HEK293 (cell line): Measurements from ENCODE around the gene YOD1.

Experiments used
- CTCF ChIA-PET: fragments of 350-600 bp; formaldehyde crosslinking; extraction: SDS; loops from one replicate; lab custom pipeline; 2021; ENCODE audit warnings: antibody characterized with exemption; lab: Yijun Ruan, JAX
- POLR2A ChIA-PET: fragments of 300-600 bp; formaldehyde crosslinking; extraction: SDS; loops from one replicate; lab custom pipeline; 2020; ENCODE audit warnings: antibody characterized with exemption, inconsistent platforms; lab: Yijun Ruan, JAX
- H3K27ac ChIP-seq: fragments of 200-500 bp; sonication (Bioruptor generic); 2 replicates; pipeline ENCODE4 v1.5.1; 2014; ENCODE audit warnings: low read depth, low read length, control low read depth, inconsistent platforms; ENCODE audit errors: extremely low read depth
- H3K36me3 ChIP-seq, 2 experiments: fragments of 200-500 bp in 1 of 2; sonication (Bioruptor generic) in 1 of 2; 1 replicate in 1 of 2; 2 replicates in 1 of 2; pipeline ENCODE4 v1.5.1; 2014 to 2017; ENCODE audit warnings: inconsistent platforms in 2 of 2, low read length in 2 of 2; ENCODE audit not compliant: control insufficient read depth in 2 of 2, insufficient read depth in 1 of 2
- H3K4me1 ChIP-seq: fragments of 200-500 bp; sonication (Bioruptor generic); 2 replicates; pipeline ENCODE4 v1.5.1; 2014; ENCODE audit warnings: mild to moderate bottlenecking, low read length, inconsistent platforms; ENCODE audit not compliant: control insufficient read depth, insufficient read depth
- H3K4me3 ChIP-seq: 2 replicates; pipeline ENCODE4 v1.5.1; 2011; ENCODE audit warnings: low read depth, mild to moderate bottlenecking, control low read depth, low read length, moderate library complexity
- H3K9me3 ChIP-seq: fragments of 200-500 bp; sonication (Bioruptor generic); 2 replicates; pipeline ENCODE4 v1.5.1; 2014; ENCODE audit warnings: low read depth, low read length, inconsistent platforms; ENCODE audit not compliant: control insufficient read depth, insufficient read depth
- HOXD13 ChIP-seq: sonication (generic); formaldehyde crosslinking; IDR thresholded peaks from 2 replicates; pipeline ENCODE4 v1.8.0; 2022; ENCODE audit warnings: missing genetic modification reagents, borderline replicate concordance
- KLF9 ChIP-seq: fragments of 450-650 bp; formaldehyde crosslinking; IDR thresholded peaks from 2 replicates; pipeline ENCODE4 v1.5.1; 2016; ENCODE audit warnings: missing biosample characterization, missing genetic modification characterization, low read depth
- MYNN ChIP-seq: fragments of 450-650 bp; formaldehyde crosslinking; IDR thresholded peaks from 2 replicates; pipeline ENCODE4 v1.5.1; 2016; ENCODE audit warnings: missing biosample characterization, missing genetic modification characterization, borderline replicate concordance
- ZBTB17 ChIP-seq: fragments of 450-650 bp; formaldehyde crosslinking; IDR thresholded peaks from 2 replicates; pipeline ENCODE4 v1.5.1; 2016; ENCODE audit warnings: missing biosample characterization, missing genetic modification characterization
- ZBTB21 ChIP-seq: fragments of 450-650 bp; formaldehyde crosslinking; IDR thresholded peaks from 2 replicates; pipeline ENCODE4 v1.5.1; 2017; ENCODE audit warnings: missing biosample characterization, missing genetic modification characterization
- ZNF391 ChIP-seq: fragments of 450-650 bp; formaldehyde crosslinking; IDR thresholded peaks from 2 replicates; pipeline ENCODE4 v1.5.1; 2016; ENCODE audit warnings: low read depth, missing biosample characterization, missing genetic modification characterization, borderline replicate concordance
- ZNF423 ChIP-seq: fragments of 450-650 bp; formaldehyde crosslinking; IDR thresholded peaks from 2 replicates; pipeline ENCODE4 v1.5.1; 2016; ENCODE audit warnings: missing biosample characterization, missing genetic modification characterization
- ZNF473 ChIP-seq: fragments of 450-650 bp; formaldehyde crosslinking; IDR thresholded peaks from 2 replicates; pipeline ENCODE4 v1.5.1; 2017; ENCODE audit warnings: missing biosample characterization, missing genetic modification characterization
- ZNF510 ChIP-seq: fragments of 450-650 bp; formaldehyde crosslinking; IDR thresholded peaks from 2 replicates; pipeline ENCODE4 v1.5.1; 2018; ENCODE audit warnings: mild to moderate bottlenecking, missing genetic modification characterization, missing biosample characterization; ENCODE audit not compliant: insufficient replicate concordance
- ZNF544 ChIP-seq: fragments of 450-650 bp; formaldehyde crosslinking; IDR thresholded peaks from 2 replicates; pipeline ENCODE4 v1.5.0; 2017; ENCODE audit warnings: missing biosample characterization, missing genetic modification characterization
- ZNF626 ChIP-seq: fragments of 450-650 bp; sonication (Bioruptor Pico); formaldehyde crosslinking; IDR thresholded peaks from 2 replicates; pipeline ENCODE4 v1.5.1; 2018; ENCODE audit warnings: missing biosample characterization, missing genetic modification characterization, inconsistent platforms
- ZNF629 ChIP-seq: fragments of 450-650 bp; formaldehyde crosslinking; IDR thresholded peaks from 2 replicates; pipeline ENCODE4 v1.5.1; 2017; ENCODE audit warnings: missing biosample characterization, missing genetic modification characterization
- TF ChIP-seq, protein P1 (sequence below): fragments of 450-650 bp; formaldehyde crosslinking; IDR thresholded peaks from 2 replicates; pipeline ENCODE4 v1.5.1; 2016; ENCODE audit warnings: missing biosample characterization, missing genetic modification characterization
- TF ChIP-seq, protein P2 (sequence below): IDR thresholded peaks from 2 replicates; pipeline ENCODE4 v1.6.1; 2011; ENCODE audit warnings: mild to moderate bottlenecking, low read depth, low read length, borderline replicate concordance
- TF ChIP-seq, protein P3 (sequence below): fragments of 450-650 bp; formaldehyde crosslinking; conservative IDR thresholded peaks from 2 replicates; pipeline ENCODE4 v1.5.1; 2016; ENCODE audit warnings: low read depth, missing biosample characterization, missing genetic modification characterization

Gene YOD1

DNA sequence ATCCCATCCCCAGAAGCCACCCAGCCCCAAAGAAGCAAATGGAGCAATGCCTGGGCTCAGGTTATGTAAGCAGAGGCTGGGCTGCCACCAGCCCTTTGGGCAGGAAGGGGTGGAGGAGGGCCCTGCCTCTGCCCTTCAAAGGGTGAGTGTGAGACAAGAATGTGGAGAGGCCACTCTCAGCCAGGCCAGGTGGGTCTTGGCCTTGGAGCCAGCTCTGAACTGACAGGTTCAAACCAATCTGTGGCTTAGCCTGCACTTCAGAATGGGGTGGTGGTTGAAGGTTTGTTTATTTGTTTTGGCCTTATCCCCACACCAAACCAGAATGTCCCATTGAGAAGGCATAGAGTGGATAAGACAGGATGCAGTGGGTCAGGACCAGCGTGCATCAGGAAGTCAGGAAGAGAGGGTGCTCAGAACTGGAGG is 48.3 kb downstream of the YOD1 start:
- H3K27ac ChIP-seq, result no peak overlapping the region
- H3K9me3 ChIP-seq, result no peaks in the 10 kb centered on the region
- CTCF ChIA-PET, result no interaction called here
- H3K4me1 ChIP-seq, result no peaks in the 10 kb centered on the region
- H3K36me3 ChIP-seq, result no peaks in the 10 kb centered on the region
- TF ChIP-seq ZNF626 (tag by site-specific recombination) (no peak), ZNF629 (no peak)
- TF ChIP-seq, protein P1, sequence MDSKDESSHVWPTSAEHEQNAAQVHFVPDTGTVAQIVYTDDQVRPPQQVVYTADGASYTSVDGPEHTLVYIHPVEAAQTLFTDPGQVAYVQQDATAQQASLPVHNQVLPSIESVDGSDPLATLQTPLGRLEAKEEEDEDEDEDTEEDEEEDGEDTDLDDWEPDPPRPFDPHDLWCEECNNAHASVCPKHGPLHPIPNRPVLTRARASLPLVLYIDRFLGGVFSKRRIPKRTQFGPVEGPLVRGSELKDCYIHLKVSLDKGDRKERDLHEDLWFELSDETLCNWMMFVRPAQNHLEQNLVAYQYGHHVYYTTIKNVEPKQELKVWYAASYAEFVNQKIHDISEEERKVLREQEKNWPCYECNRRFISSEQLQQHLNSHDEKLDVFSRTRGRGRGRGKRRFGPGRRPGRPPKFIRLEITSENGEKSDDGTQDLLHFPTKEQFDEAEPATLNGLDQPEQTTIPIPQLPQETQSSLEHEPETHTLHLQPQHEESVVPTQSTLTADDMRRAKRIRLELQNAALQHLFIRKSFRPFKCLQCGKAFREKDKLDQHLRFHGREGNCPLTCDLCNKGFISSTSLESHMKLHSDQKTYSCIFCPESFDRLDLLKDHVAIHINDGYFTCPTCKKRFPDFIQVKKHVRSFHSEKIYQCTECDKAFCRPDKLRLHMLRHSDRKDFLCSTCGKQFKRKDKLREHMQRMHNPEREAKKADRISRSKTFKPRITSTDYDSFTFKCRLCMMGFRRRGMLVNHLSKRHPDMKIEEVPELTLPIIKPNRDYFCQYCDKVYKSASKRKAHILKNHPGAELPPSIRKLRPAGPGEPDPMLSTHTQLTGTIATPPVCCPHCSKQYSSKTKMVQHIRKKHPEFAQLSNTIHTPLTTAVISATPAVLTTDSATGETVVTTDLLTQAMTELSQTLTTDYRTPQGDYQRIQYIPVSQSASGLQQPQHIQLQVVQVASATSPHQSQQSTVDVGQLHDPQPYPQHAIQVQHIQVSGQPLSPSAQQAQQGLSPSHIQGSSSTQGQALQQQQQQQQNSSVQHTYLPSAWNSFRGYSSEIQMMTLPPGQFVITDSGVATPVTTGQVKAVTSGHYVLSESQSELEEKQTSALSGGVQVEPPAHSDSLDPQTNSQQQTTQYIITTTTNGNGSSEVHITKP, result peak; percentile 36; the same call in 1 of the 2 replicates
- POLR2A ChIA-PET, result no interaction called here
- no peak overlapping the region for H3K4me3 ChIP-seq

DNA sequence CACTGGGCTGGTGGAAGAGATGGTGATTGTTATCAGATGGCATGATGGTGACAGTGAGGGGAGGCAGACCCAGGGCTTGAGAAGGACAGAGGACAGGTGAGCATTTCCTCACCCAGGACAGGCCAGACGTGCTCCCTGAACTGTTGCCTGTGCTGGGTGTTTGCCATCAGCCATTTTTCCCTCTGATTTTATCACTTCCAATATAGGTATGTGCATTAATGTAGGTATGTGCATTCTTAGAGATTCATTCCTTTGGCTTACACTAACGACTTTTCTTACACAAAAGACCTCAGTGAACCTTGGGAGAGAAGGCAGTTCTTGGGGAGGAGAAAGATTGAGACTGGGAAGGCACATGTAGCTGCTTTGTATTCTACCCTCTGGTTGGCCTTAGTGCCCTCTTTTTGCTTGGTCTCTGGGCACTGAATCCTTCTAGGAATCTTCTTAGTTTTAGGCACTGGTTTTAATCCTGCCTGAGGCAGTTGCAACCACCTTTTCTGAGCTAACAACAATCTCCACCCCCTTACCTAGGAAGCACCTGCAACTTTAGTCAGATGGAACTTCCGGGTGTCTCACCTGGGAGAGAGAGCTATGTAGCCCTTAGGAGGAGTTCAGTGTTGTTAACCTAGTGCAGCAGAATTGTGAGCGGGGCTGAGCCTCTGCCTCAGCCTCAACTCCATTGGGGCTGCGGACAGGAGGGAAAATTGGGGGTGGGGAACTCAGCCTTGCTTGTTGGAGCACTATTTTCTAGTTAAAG is 49.3 kb downstream of the YOD1 start:
- ChIA-PET CTCF (interaction anchor here (0.6 to 0.7 kb wide), 2 partner anchors 29 to 135 kb away, joined by 3 to 4 read pairs; no protein-coding TSS in a partner anchor), POLR2A (no interaction called here)
- Histone ChIP-seq H3K4me3 (no peak overlapping the region), H3K36me3 (no peaks in the 10 kb centered on the region), H3K4me1 (no peaks in the 10 kb centered on the region), H3K9me3 (no peaks in the 10 kb centered on the region), H3K27ac (no peak overlapping the region)
- TF ChIP-seq KLF9 (tag by site-specific recombination), result no peak
- TF ChIP-seq ZNF510 (tag by site-specific recombination), result no peak
- no peak for TF ChIP-seq ZBTB21 (tag by site-specific recombination)

DNA sequence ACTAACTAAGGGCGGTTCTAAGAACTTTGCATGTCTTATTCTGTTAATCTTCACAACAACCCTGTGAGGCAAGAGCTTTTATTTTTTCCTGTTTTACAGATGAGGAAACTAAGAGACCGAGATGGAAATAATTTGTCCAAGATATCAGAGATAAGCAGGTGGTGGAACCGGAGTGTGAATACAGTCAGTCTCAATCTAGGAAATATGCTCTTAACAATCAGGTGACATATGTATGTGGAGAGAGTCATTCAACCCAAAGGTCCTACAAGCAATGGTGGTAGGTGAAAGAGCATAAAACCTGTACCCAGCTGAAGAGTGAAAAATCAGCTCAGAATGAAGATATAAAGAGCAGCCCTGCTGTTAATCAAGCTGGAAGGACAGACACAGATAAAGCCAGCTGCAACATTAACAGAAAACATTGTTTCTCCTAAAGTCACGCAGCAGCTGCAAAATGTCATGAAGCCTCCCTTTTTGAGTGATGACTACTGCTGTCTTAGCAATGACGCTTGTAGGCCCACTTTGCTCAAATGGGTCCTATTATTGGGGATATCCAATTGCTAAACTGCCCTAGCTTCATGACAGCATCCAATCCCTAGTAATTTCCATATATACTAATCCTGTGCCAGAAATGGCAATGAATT is 50.2 kb downstream of the YOD1 start:
- ChIA-PET POLR2A (no interaction called here), CTCF (interaction anchor here (1.1 kb wide), 1 partner anchor 21 kb away, joined by 4 read pairs; no protein-coding TSS in a partner anchor)
- TF ChIP-seq ZNF423 (no peak), ZBTB17 (tag by site-specific recombination) (no peak), ZNF473 (tag by site-specific recombination) (no peak)
- TF ChIP-seq, protein P2, sequence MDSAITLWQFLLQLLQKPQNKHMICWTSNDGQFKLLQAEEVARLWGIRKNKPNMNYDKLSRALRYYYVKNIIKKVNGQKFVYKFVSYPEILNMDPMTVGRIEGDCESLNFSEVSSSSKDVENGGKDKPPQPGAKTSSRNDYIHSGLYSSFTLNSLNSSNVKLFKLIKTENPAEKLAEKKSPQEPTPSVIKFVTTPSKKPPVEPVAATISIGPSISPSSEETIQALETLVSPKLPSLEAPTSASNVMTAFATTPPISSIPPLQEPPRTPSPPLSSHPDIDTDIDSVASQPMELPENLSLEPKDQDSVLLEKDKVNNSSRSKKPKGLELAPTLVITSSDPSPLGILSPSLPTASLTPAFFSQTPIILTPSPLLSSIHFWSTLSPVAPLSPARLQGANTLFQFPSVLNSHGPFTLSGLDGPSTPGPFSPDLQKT, result no peak
- no peaks in the 10 kb centered on the region for H3K4me1 ChIP-seq
- no peaks in the 10 kb centered on the region for H3K9me3 ChIP-seq
- H3K27ac ChIP-seq, result no peak overlapping the region
- H3K36me3 ChIP-seq, result no peaks in the 10 kb centered on the region
- H3K4me3 ChIP-seq, result no peak overlapping the region

DNA sequence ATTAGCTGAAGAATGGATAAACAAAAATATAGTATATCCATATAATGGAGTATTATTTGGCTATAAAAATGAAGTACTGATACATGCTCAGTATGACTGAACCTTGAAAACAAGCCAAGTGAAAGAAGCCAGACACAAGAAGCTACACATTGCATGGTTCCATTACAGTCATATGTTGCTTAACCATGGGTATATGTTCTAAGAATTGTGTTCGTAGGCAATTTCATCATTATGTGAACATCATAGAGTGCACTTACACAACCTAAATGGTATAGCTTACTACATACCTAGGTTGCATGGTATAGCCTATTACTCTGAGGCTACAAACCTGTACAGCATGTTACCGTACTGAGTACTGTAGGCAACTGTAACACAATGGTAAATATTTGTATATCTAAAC is 52.2 kb downstream of the YOD1 start:
- TF ChIP-seq, protein P3, sequence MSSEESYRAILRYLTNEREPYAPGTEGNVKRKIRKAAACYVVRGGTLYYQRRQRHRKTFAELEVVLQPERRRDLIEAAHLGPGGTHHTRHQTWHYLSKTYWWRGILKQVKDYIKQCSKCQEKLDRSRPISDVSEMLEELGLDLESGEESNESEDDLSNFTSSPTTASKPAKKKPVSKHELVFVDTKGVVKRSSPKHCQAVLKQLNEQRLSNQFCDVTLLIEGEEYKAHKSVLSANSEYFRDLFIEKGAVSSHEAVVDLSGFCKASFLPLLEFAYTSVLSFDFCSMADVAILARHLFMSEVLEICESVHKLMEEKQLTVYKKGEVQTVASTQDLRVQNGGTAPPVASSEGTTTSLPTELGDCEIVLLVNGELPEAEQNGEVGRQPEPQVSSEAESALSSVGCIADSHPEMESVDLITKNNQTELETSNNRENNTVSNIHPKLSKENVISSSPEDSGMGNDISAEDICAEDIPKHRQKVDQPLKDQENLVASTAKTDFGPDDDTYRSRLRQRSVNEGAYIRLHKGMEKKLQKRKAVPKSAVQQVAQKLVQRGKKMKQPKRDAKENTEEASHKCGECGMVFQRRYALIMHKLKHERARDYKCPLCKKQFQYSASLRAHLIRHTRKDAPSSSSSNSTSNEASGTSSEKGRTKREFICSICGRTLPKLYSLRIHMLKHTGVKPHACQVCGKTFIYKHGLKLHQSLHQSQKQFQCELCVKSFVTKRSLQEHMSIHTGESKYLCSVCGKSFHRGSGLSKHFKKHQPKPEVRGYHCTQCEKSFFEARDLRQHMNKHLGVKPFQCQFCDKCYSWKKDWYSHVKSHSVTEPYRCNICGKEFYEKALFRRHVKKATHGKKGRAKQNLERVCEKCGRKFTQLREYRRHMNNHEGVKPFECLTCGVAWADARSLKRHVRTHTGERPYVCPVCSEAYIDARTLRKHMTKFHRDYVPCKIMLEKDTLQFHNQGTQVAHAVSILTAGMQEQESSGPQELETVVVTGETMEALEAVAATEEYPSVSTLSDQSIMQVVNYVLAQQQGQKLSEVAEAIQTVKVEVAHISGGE, result no peak
- TF ChIP-seq HOXD13 (CRISPR knock-in tag) (no peak), MYNN (tag by site-specific recombination) (no peak), ZNF544 (no peak), ZNF391 (tag by site-specific recombination) (no peak)
- H3K4me1 ChIP-seq, result no peaks in the 10 kb centered on the region
- H3K36me3 ChIP-seq, result no peaks in the 10 kb centered on the region
- H3K27ac ChIP-seq, result no peak overlapping the region
- no peak overlapping the region for H3K4me3 ChIP-seq
- POLR2A ChIA-PET, result no interaction called here
- no peaks in the 10 kb centered on the region for H3K9me3 ChIP-seq
- CTCF ChIA-PET, result interaction anchor here (0.9 to 1.0 kb wide), 2 partner anchors 16 to 264 kb away, joined by 3 to 4 read pairs; no protein-coding TSS in a partner anchor
